Measurements from ENCODE around the gene PYGM.

PYGM gene

GRCh38 chr11:64720167-64720566 lies 39.6 kb downstream of the PYGM start:
- no peak overlapping the region for H3K4me3 ChIP-seq (ENCODE audit: low read depth, low read length)
- no peak for DNase-seq (ENCODE audit: low read depth)
- no peak for TF ChIP-seq CTCF (IDR thresholded peaks at IDR 0.05; ENCODE audit: insufficient read depth, low read depth, low read length, missing control alignments)

GRCh38 chr11:64719406-64719805 lies 40.4 kb downstream of the PYGM start:
- no peak for TF ChIP-seq CTCF (IDR thresholded peaks at IDR 0.05; ENCODE audit: insufficient read depth, low read depth, low read length, missing control alignments)
- no peak for DNase-seq (ENCODE audit: low read depth)
- H3K4me3 ChIP-seq (ENCODE audit: low read depth, low read length) = no peak overlapping the region

- no peak overlapping the region for H3K4me3 ChIP-seq (ENCODE audit: low read depth, low read length)
- no peak for TF ChIP-seq CTCF (IDR thresholded peaks at IDR 0.05; ENCODE audit: insufficient read depth, low read depth, low read length, missing control alignments)
- no peak for DNase-seq (ENCODE audit: low read depth)
Measured at GRCh38 chr11:64718780-64719124, 41.0 kb downstream of the PYGM start.

GRCh38 chr11:64718084-64718779 lies 41.5 kb downstream of the PYGM start:
- no peak for TF ChIP-seq CTCF (IDR thresholded peaks at IDR 0.05; ENCODE audit: insufficient read depth, low read depth, low read length, missing control alignments)
- no peak overlapping the region for H3K4me3 ChIP-seq (ENCODE audit: low read depth, low read length)
- DNase-seq (ENCODE audit: low read depth) = no peak

- TF ChIP-seq CTCF (IDR thresholded peaks at IDR 0.05; ENCODE audit: insufficient read depth, low read depth, low read length, missing control alignments) = no peak
- no peak for DNase-seq (ENCODE audit: low read depth)
- H3K4me3 ChIP-seq (ENCODE audit: low read depth, low read length) = no peak overlapping the region
Measured at GRCh38 chr11:64717268-64717578, 42.6 kb downstream of the PYGM start.

- H3K4me3 ChIP-seq (ENCODE audit: low read depth, low read length) = no peak overlapping the region
- no peak for DNase-seq (ENCODE audit: low read depth)
- TF ChIP-seq CTCF (IDR thresholded peaks at IDR 0.05; ENCODE audit: insufficient read depth, low read depth, low read length, missing control alignments) = no peak
Measured at GRCh38 chr11:64716473-64717267, 43.1 kb downstream of the PYGM start.

All from GM12865 (cell line).